Activated CD4-positive, alpha-beta T cell treated with anti-CD3 and anti-CD28 coated beads, Interleukin-2, amount 50 U/mL, for 4 hours (primary cell): ENCODE data around the gene GATA2.

Experiments used
- DNase-seq, 2 experiments: peaks; one replicate each; pipeline ENCODE4 v3.0.0-alpha.2; 2020

GATA2 gene

GRCh38 chr3:128487538-128487812, 5.5 kb downstream of the GATA2 start:
- no peak for DNase-seq

- DNase-seq, result no peak
These were observed 6.1 kb downstream of the GATA2 start for GRCh38 chr3:128486681-128487537.

GRCh38 chr3:128486205-128486628, 6.8 kb downstream of the GATA2 start:
- DNase-seq, result no peak

- DNase-seq, result no peak
These were observed 7.5 kb downstream of the GATA2 start for GRCh38 chr3:128485282-128486204.

- no peak for DNase-seq
These were observed 8.4 kb downstream of the GATA2 start for GRCh38 chr3:128484404-128485281.

GRCh38 chr3:128483657-128484403, 9.2 kb downstream of the GATA2 start:
- DNase-seq, result no peak

GRCh38 chr3:128482666-128483656, 10.0 kb downstream of the GATA2 start:
- no peak for DNase-seq

GRCh38 chr3:128482175-128482574, 10.8 kb downstream of the GATA2 start:
- no peak for DNase-seq

- DNase-seq, result no peak
These were observed 11.5 kb downstream of the GATA2 start for GRCh38 chr3:128481438-128481942.

- DNase-seq, result no peak
These were observed 12.1 kb downstream of the GATA2 start for GRCh38 chr3:128480717-128481437.

- no peak for DNase-seq
These were observed 12.7 kb downstream of the GATA2 start for GRCh38 chr3:128480278-128480677.

GRCh38 chr3:128479558-128480086, 13.4 kb downstream of the GATA2 start:
- no peak for DNase-seq

GRCh38 chr3:128478576-128479506, 14.2 kb downstream of the GATA2 start:
- DNase-seq, result no peak

GRCh38 chr3:128476659-128477058, 16.3 kb downstream of the GATA2 start:
- DNase-seq, result no peak

GRCh38 chr3:128475355-128475754, 17.6 kb downstream of the GATA2 start:
- no peak for DNase-seq

- DNase-seq, result no peak
These were observed 19.3 kb downstream of the GATA2 start for GRCh38 chr3:128473737-128474136.

- DNase-seq, result no peak
These were observed 19.9 kb downstream of the GATA2 start for GRCh38 chr3:128473180-128473519.

GRCh38 chr3:128472449-128473179, 20.4 kb downstream of the GATA2 start:
- DNase-seq, result no peak
